Cardiac fibroblast (primary cell): ENCODE data around the gene KRTAP19-4.

ENCODE experiments used
- DNase-seq, 2 donors: peaks; one replicate each; pipeline versions ENCODE4 v3.0.0 to v3.0.0-alpha.2; 2010; ENCODE audit warnings: low read depth in 2 of 2
- H3K4me3 ChIP-seq, 2 donors: replicated peaks in 1 of 2; 1 replicate in 1 of 2; 2 replicates in 1 of 2; pipeline ENCODE4 v1.5.1; 2011; ENCODE audit warnings: low read depth in 2 of 2, low read length in 2 of 2, mild to moderate bottlenecking in 2 of 2, moderate library complexity in 1 of 2
- CTCF ChIP-seq: IDR thresholded peaks from one replicate; pipeline ENCODE4 v1.5.1; 2011; ENCODE audit warnings: low read depth, mild to moderate bottlenecking, low read length, inconsistent platforms

The KRTAP19-4 gene

GRCh38 chr21:30487336-30487735 lies 9.6 kb downstream of the KRTAP19-4 start, which contains the start of gene KRTAP19-2:
Gene KRTAP19-2, minus strand, starts transcription at chr21:30487436. Its CDS starts 88 bp downstream, at chr21:30487348.
- TF ChIP-seq CTCF = no peak
- H3K4me3 ChIP-seq = no peak within 1 kb of the TSS
- no peak for DNase-seq

DNA sequence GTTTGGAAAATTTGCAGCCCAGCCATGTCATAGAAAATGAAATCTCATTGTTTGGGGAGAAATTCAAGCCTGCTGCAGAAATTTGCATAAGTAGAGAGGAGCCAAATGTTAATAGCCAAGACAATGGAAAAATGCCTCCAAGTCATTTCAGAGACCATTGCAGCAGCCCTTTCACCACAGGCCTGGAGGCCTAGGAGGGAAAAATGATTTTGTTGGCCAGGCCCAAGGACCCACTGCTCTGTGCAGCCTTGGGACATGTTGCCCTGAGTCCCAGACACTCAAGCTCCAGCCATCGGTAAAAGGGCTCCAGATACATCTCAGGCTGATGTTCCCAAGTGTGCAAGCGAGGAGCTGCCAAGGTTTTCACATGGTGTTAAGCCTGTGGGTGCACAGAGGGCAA lies 10.8 kb downstream of the KRTAP19-4 start:
- H3K4me3 ChIP-seq = no peak overlapping the region
- no peak for TF ChIP-seq CTCF
- DNase-seq = no peak

DNA sequence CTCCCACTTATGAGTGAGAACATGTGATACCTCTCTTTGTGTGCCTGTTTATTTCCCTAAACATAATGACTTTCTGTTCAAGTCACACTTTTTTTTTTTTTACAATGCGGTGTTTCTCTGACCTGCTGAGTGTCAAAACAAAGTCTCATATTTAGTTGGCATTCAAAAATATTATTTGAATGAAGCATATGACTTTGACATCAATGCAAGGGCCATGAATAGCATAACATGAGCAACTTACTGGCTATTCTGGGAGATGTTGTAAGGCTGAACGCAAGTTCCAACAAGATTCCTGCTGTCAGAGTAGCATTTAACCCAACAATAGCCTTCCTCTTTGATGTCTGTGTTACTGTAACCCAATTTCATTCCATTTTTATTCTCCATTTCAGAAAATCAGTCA lies 14.8 kb downstream of the KRTAP19-4 start:
- no peak overlapping the region for H3K4me3 ChIP-seq
- DNase-seq = no peak
- TF ChIP-seq CTCF = no peak

- no peak within 1 kb of the TSS for H3K4me3 ChIP-seq
- no peak for TF ChIP-seq CTCF
- DNase-seq = no peak
These were observed 16.8 kb downstream of the KRTAP19-4 start, which contains the start of gene KRTAP19-1 for GRCh38 chr21:30480145-30480544. Gene KRTAP19-1, minus strand, starts transcription at chr21:30480367. Its CDS starts 50 bp downstream, at chr21:30480317.

- no peak overlapping the region for H3K4me3 ChIP-seq
- no peak for DNase-seq
- TF ChIP-seq CTCF = no peak
These were observed 17.7 kb downstream of the KRTAP19-4 start for GRCh38 chr21:30479259-30479658.

GRCh38 chr21:30478004-30478403 lies 19.0 kb downstream of the KRTAP19-4 start:
- DNase-seq = no peak
- TF ChIP-seq CTCF = no peak
- no peak overlapping the region for H3K4me3 ChIP-seq
